ENCODE results near the gene FDX1.

The FDX1 gene

DNA sequence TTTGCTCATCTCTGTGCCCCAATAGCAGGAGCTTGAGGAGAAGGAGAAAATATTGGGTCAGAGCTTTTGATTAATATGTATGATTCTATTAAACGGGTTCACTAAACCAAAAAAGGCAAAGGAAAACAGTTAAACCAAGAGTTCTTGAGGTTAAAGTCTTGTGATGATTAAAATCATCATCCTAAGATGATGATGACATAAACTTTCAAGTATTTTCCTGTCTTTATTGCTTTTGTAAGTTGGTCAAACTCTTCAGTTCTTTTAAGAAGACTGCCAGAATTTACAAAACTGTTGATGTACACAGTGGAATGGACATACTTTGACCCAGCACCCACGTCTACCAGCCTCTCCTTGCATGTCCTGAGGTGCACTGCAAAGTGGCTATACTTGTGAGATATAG is 41.0 kb downstream of the FDX1 start:
- DNase-seq, result no peak

DNA sequence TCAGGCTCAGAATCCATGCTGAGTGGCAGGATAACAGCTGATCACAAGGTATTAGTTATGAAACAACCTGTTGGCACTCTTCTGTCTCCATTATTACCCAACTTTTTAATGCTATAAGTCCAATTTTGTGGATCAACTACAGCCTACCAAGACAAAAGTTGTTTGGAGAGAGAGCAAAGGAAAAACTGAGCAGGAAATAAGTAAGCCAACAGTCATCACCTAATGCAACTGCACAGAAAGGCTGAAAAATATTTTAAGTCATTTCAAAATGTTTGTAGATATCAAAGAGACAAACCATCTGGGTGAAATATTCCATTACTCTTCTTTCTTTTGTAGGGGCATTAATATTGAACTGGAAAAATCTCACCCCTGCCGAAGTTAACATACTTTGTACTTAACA is 41.6 kb downstream of the FDX1 start:
- DNase-seq, result no peak

DNA sequence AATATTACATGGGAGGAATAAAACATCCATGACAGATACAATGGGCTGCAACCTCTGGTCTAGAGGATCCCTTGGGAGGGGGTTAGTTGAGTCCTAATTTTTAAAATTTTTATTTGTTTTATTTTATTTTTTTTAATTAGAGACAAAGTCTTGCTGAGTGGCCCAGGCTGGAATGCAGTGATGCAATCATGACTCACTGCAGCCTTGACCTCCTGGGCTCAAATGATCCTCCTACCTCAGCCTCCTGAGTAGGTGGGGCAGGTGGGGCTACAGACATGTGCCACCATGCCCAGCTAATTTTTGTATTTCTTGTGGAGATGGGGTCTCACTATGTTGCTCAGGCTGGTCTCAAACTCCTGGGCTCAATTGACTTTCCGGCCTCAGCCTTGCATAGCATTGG is 43.1 kb downstream of the FDX1 start:
- no peak for DNase-seq

DNA sequence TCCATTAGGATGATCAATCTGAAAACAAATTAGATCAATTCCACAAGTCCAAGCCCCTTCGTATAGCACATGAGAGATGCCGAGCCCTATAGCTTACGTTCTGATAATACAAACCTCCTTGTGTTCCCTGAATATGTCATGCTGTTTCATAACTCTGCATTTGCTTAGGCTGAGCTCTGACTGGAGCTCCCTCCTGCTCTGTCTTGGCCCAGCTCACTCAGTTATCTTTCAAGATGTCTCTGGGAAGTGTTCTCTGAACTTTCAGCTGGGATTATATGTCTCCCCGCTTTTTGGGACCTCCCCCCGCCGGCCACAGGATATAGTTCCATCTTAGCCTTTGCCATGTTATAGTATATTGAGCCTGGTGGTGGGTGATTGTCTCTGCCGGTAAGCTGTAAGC is 44.0 kb downstream of the FDX1 start:
- DNase-seq, result no peak

DNA sequence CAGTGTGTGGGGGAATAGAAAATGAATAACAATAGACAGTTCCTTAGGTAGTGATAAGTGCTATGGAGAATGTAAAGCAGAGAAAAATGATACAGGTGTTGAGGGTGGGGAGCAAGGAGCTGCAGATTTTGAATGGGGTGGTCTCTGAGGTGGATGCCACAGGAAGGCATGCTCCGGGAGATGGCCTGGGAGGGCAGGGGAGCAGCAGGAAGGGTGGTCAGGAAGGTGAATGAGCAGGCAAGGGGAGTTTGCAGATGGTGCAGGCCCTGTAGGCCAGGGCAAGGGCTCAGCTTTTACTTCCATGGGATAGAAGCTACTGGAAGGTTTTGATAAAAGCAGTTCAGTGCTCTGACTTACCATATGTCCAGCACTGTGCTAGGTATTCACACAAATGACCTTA is 44.8 kb downstream of the FDX1 start:
- no peak for DNase-seq

DNA sequence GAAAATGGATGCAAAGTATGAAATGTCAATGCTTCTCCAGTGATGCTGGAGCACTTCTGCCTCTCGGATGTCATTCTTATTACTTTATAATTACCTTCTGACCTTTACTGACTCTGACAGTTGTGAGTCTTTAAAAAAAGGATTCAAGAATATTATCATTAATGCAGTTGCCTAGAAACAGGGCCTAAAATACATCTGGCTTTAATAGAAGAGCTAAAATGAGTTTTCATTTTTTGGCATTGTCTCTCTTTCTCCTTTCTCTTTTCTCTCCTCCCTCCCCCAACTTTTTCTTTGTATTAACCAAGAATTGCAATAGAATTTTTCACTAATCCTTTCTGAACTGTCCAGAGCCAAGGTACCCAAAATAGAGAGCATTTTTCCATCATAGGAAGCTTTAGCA is 45.9 kb downstream of the FDX1 start:
- no peak for DNase-seq

DNA sequence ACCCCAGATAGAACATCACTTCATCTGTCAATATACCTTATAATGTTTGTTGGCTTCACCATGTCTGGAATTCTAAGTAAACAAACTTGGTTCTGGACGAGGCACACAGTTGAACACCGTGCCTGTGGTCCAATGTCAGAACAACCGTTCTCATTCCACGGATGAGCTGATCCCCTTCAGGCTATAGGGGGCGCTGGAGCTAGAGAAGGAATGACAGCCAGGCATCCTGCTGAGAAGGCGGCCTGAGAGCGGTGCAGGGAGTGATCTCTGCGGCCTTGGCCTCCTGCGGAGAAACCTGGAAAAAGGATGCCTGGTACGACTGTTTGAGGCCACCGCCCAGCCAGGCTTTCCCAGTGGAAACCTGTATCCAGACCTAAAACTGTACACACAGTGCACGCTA is 48.7 kb downstream of the FDX1 start:
- DNase-seq, result peak; percentile 10

DNA sequence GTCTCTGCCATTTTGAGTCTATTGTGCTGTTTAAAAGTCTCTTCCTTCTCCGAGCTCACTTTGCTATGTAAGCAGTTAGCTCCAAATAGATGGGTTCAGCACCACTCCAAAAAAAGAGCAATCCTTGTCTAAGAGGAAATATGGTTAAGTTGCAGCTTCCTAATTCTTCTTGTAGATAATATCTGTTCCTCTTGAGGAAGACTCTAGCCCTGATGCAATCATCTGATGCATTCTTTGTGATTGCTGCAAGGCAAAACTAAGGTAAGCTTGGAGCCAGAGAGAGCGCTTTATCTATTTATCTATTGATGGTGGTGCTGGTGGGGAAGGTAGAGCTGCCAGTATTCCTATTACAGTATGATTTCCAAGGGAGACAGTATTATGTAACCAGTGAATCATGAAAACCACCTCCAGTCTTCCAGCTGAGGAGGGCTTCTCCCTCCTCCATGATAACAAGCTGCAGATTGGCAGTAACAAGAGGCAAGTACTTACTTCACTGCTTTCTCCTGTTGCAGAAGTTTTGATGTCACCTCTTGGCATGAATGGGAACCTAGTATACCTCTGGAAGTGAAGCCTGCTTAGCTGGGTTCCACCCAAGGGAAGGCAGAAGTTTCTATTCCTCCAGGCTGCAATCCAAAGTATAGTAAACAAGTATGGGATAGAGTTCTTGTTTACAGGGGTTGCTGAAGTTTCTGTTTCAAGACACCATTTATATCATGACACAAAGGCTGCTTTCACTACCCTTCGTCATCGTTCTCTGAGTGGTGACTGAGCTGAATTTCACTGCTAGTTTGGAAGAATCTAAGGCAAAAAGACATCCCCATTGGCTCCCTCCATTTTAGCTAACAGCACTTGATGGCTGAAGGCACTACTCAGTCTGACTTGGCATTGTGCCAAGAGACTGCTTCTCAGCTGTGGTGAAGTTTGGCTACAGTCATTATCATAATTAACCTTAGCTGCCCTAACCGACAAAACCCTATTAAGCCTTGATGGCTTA is 49.7 kb downstream of the FDX1 start:
- DNase-seq, result peak; percentile 56

DNA sequence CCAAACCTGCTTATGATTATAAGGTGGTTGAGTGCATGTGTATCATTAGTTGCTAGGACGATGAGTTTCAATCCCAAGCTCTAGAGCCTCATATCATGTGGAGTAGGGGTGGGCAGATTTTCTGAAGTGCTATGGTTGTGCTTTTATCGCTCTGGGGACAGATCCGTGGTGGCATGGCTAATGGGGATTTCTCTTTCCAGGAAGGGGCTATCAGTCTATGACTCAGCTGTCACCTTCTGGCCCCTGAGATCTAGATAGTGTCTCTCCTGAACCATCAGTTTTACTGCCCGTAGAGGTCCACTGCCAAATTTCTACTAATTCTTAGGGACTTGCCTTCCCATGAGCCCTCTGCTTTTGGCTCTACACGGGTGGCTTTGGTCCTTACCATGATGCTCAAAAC is 51.8 kb downstream of the FDX1 start:
- no peak for DNase-seq

DNA sequence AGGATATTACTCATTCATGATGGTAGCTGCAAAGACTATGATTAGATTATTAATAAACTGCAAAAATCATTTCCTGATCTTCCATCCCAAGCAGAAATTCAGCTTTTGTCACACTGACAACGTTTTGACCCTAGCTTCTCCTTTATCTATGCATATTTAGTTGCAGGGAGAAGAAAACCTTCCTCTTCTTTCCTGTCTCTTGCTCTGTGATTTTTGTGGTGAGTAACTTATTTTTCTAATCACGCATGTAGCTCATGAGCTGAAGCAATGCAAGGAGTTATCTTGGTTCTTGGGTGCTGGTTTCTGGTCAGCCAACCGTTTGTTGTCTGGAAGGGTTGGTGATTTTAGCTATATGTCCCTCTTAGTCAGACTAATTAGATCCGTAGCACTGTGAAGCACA is 56.4 kb downstream of the FDX1 start:
- DNase-seq, result no peak

DNA sequence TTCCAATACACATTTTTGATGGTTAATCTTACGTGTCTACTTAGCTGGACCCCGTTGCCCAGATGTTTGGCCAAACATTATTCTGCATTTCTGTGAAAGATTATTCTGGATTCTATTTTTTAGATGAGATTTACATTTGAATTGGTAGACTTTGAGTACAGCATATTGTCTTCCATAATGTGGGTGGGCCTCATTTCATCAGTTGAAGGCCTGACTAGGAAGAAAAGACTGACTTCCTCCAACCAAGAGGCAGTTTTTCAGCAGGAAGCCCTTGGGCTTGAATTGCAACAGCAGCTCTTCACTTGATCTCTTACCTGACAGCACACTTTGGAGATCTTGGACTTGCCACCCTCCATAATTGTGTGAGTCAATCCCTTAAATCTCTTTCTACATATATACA is 58.7 kb downstream of the FDX1 start:
- no peak for DNase-seq

DNA sequence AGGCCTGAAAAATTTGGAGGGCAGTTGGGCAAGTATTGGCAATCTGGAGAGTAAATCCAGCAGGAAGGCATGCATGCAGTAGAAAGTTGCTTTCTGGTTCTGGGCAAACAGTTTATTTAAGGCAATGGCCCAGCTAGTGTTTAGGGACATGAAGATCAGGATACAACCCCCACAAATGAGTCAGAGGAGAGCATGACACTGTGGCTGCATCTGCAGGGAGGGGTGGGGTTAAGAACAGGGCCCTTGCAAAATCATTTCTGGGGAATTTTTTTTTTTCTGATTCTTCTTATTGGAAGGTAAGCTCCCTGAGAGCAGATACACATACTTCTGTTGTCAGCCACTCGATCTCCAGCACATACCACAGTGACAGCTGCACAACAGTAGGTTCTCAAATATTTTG is 61.1 kb downstream of the FDX1 start:
- DNase-seq, result no peak

DNA sequence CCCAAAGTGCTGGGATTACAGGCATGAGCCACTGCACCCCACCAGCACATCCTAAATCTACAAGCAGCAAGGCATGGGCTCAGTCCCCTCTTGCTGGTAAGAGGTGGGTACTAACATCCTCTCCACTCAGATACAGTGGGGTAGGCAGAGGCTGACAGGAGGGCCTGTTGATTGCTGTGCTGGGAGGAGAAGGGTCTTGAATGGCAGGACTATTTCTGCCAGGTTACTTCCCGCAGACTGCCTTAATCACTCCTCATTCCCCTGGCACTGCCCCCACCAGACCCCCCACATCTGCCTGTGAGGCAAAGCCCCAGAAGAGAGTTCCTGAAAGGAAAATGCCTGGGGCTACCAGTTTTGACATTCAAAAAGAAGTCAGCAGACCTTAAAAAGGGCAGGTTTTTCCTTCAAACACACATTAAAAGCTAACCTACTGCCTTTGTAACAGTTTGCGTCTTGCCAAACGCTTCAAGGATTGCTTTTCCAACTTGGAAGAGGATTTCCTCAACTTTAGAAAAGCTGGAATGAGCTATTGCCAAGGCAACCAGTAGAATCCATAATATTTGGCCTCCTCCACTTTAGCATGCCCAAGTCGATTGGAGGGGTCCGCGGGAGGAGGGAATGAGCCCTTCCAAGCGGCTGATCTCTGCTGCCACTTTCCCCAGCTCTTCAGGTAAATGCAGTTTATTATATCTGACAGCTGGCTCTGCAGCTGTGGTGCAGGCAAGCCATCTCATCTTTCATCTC is 62.0 kb downstream of the FDX1 start:
- no peak for DNase-seq

DNA sequence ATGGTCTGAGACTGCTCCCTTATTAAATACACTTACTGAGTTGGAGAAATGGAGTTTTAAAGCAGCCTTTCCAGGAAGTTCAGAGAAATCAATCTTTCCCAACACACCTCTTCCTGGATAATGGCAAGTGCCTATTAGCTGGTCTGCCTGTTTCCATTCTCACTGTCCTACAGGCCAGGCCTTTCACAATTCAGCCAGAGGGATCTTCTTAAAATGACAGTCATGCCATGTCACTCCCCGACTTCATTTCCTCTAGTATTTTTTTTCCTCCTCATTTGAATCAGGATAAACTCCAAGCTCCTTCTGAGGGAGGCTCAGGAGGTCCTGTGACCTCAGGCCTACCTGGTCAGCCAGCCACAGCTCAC is 62.6 kb downstream of the FDX1 start:
- no peak for DNase-seq

DNA sequence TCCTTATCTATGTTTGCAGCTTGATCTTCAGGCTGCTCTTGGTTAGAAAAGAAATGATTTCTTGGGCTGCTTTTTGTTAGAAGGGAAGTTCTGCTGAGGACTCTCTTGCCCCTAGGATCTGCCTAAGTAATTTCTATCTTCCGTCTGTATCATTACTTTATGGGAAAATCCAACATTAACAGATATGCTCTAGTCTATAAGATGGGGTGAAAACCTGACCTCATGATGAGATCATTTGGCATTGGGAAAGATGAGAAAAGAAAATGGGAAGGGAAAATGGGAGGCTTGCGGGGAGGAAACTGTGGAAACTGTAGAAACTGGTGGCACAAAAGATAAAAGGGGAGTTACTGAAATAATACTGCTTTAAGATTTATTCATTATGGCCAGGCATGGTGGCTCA is 63.6 kb downstream of the FDX1 start:
- DNase-seq, result no peak

DNA sequence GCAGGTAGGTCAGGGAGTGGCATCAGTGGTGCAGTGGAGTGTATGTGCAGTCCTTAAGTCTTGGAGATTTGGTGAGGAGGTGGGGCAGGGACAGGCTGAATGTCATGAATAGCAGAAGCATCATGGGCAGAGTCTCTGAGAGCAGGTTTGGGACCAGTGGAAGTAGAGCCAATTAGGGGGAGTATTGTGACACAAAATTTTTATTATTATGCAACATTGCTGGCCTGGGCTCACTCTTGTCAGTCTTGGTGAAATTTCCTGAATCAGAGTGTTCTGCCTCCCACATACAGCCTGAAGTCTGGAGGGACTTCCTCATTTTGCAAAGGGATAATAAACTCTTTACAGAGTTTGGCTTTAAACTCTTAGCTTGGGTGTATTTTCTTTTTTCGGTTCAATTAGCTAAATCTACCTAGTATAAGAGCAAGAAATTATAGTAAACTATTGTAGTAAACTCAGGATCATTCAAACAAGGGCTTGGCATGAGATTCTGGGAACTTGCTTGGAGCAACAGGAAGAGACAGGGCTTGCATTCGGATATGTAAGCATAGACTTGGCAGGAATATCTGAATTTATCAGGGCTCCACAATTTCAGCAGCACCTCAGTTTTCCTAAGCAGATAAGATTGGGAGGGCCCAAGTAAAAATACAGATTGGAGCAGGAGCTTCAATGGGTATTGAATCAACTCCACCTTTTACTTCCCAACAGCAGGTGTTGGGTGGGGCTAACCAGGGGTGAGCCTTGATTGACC is 67.7 kb downstream of the FDX1 start:
- no peak for DNase-seq

DNA sequence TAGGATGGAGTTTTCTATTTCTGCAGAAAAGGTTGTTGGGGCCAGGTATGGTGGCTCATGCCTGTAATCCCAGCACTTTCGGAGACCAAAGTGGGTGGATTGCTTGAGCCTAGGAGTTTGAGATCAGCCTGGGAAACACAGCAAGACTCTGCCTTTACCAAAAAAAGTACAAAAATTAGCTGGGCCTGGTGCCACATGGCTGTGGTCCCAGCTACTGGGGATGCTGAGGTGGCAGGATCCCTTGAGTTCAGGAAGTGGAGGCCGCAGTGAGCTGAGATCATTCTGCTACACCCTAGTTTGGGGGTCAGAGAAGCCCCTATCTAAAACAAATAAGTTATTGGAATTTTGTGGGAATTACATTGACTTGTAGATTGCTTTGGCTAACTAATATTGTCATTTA is 71.7 kb downstream of the FDX1 start:
- no peak for DNase-seq

DNA sequence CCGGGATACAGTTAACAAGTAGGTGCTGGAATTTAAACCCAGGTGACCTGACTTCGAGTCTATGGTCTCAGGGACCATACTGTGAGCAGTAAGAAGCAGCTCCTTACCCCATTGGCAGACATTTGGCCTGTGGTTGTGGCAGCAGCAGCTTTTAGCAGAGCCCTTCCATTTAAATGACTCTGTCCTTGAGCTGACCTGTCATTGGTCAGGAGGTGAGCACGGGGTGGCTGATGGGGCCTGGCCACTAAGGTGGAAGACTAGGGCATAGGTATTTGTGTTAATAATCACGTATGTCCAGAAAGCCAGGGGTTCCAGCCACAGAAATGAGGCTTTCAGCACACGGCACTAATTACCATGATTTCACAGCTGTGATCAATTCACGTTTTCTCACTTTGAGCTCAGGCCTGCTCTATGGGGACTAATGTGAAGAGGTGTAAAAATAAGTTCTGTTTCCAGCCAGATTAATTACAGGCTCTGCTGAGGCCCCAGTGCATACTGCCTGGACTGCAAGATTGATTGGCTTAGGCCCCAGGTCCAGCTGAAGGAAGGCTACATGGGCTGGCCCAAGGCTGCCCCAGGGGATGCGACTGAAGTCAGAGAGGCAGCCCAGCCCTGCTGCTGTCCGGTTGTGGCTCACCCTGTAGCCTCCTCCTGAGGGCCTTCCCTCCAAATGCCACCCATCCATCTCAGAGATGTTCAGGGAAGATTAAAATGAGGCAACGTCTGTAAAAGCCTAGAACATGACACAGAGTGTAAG is 76.0 kb downstream of the FDX1 start:
- DNase-seq, result no peak

DNA sequence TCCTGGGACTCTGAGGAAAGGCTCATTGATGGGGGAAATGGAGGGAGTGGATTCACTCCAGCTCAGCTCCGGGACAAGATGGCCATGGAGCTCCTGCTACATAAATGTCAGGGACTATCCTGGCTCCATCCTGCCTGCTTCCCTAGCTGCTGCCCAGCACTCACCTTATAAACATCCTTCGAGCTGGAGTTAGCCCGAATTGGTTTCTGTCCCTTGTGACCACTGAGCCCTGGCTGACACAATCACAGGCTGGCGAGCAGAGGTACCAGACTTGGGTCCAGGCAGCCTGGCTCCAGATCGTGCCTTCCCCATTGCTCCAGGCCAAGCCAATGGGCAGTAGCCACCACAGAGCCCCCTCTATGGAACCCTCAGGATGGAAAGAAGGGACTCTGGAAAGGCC is 77.6 kb downstream of the FDX1 start:
- DNase-seq, result no peak

DNA sequence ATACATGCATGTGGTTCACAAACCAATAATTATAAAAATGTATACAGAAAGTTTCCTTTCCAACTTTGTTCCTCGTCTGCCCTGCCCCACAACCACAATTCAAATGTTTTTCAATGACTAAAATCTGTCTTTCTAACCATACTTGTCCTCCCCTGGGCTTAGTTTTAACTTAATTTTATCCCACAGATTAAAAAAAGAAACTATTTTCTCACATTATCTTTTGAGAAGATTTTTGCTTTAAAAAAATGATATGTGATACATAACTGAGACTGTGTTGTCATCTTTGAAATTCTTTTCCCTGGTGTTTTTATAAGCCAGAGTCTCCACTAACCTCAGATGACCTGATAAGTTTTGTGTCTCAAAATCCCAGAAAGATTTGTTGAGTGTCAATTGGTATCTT is 79.0 kb downstream of the FDX1 start:
- no peak for DNase-seq

DNA sequence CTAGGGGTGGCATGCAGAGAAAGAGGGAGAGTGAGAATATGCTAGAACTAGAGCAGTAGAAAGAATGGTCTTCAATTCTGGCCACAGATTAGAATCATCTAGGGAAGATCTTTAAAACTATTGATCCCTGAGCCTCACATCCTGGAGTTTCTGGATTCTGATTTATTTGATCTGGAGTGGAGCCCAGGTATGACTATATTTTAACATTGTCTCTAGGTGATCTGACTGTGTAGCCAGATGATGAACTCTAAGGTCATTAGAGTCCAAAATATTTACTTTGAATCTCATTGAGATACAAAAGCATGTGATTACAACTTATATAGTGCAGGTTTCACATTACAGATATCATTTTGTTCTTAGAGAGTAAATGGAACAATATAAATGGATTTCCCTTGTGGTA is 79.7 kb downstream of the FDX1 start:
- no peak for DNase-seq

DNA sequence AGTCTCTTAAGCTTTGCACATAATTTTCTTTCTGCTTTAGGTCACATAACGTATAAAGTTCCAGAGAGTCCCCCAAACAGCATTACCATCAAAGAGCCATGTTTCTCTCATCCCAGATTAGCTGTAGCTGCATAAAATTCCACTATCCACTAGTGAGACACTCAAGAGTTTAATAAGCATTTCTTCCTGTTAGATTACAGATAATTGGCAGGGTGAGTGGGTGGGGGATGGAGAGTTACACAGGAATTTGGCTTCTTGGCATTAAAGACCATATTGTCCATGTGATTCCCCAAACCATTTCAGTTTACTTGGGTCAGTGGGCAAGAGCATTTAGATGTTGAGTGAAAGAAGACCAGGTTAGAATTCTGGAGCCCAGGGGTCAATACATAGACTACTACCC is 82.3 kb downstream of the FDX1 start:
- no peak for DNase-seq

DNA sequence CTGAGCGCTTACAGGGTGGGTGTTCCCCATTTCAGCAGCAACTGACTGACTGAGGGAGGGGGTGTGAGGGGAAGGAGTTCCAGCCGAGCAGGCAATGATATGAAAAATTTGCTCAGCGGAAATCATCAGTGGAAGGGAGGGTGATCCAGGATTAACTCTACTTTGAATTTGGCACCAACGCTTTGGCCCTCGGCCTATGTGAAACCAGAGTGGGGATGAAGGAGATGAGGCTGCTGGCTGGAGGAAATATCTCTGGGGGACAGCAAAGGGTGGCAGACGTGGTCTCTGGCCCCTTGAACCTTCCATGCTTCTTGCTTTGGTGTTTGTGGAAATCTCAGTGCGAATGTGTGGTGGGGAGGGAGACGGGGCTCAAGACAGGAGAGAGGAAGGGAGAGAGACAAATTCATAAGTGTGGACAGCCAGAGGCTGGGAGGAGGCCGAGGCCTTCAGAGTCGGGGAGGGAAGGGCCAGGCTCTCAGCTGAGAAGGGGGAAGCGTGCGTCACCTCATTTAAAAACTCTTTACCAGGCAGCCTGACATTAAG is 83.6 kb downstream of the FDX1 start:
- DNase-seq, result no peak
